AG04450 (cell line): ENCODE data around the gene POLD3. TPM values are rescaled to one million over a fixed set of nuclear protein-coding genes. Genes with fewer than 3 reads are reported as not detected.

ENCODE experiments used
- CTCF ChIA-PET: fragments of 300-600, 350-600 bp; formaldehyde crosslinking; extraction: SDS; loops from one replicate; lab custom pipeline; 2022; ENCODE audit warnings: antibody characterized with exemption, inconsistent platforms; lab: Charles Lee
- POLR2A ChIA-PET: fragments of 350-600 bp; formaldehyde crosslinking; extraction: SDS; loops from one replicate; lab custom pipeline; 2021; ENCODE audit warnings: antibody characterized with exemption, inconsistent platforms; lab: Yijun Ruan, JAX
- DNase-seq: peaks from one replicate; pipeline ENCODE4 v3.0.0-alpha.2; 2011; ENCODE audit warnings: low read depth, low spot score
- H3K27ac ChIP-seq: one replicate; pipeline ENCODE4 v1.5.1; 2012; ENCODE audit warnings: low read depth, low read length, control low read depth
- H3K27me3 ChIP-seq: one replicate; pipeline ENCODE4 v1.6.0; 2012; ENCODE audit warnings: low read length; ENCODE audit not compliant: control insufficient read depth, insufficient read depth
- H3K4me3 ChIP-seq: 2 replicates; pipeline ENCODE4 v1.5.1; 2011; ENCODE audit warnings: mild to moderate bottlenecking, low read depth, low read length, control low read depth
- H3K9me3 ChIP-seq: 2 replicates; pipeline ENCODE4 v1.5.1; 2012; ENCODE audit warnings: low read length; ENCODE audit not compliant: control insufficient read depth, insufficient read depth
- CTCF ChIP-seq: IDR thresholded peaks from 2 replicates; pipeline ENCODE4 v1.5.1; 2011; ENCODE audit warnings: low read depth, low read length, control low read depth, inconsistent platforms
- polyA plus RNA-seq: library from polyadenylated mRNA; depleted of rRNA; stranded (reverse); fragments of >200 nt; gene quantifications from 2 replicates; pipeline ENCODE4 v1.2.3, GENCODE V29; 2011

POLD3 gene
- polyA plus RNA-seq, 1 experiment, result 14.8 TPM

DNA sequence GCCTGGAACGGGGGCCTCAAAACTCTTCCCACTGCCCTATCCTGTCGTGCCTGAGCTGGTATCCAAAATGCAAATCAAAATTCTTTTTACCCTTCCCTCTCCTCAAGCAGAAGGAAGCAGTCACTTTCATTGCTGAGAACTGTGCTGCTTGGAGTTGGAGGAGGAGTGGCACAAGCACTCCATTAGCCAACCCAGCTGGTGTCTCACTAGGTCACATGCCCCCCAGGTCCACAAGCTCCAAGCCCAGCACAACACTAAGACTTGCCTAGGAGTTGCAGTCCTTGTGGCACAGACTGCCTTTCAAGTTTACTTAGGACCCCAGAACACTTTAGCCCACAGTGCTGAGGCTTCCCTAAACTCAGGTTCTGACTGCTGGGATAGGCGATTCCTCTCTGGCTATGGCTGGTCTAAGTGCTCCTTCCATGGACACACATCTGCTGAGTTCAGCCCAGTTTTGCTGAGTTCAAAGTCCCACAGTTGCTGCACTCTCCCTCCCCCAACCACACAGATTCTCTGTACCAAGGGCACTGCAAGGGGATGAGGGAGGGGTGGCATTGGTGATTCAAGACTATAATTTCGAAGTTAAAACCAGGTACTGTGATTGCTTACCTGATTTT, 70.2 kb downstream of the POLD3 start:
- CTCF ChIA-PET, result no interaction called here

DNA sequence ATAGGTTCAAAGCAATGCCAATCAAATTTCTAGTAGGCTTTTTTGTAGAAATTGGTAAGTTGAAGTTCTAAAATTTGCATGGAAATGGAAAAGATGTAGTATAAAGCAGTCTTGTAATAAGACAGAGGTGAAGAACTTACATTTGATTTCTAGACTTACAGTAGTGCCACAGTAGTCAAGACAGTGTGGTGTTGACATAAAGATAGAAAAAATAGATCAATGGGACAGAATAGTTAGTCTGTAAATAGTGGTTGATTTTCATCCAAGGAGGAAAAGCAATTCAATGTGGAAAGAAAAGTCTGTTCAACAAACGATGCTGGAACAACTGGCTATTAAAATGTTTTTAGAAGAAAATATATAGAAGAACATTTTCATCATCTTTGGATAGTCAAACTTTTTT, 70.9 kb downstream of the POLD3 start:
- Histone ChIP-seq H3K27ac (no peak overlapping the region), H3K4me3 (no peak overlapping the region), H3K27me3 (no peaks in the 10 kb centered on the region), H3K9me3 (no peaks in the 10 kb centered on the region; the same call in 1 of the 2 replicates)
- POLR2A ChIA-PET, result no interaction called here
- DNase-seq, result no peak
- no peak for TF ChIP-seq CTCF
- CTCF ChIA-PET, result interaction anchor here (0.6 to 1.0 kb wide), 2 partner anchors 39 to 61 kb away, joined by 3 to 5 read pairs; no protein-coding TSS in a partner anchor

More for the DNA sequence above, 70.2 kb downstream of the POLD3 start:
- POLR2A ChIA-PET, result no interaction called here
- DNase-seq, result no peak
- Histone ChIP-seq H3K9me3 (no peaks in the 10 kb centered on the region; the same call in 1 of the 2 replicates), H3K27ac (no peak overlapping the region), H3K4me3 (no peak overlapping the region), H3K27me3 (no peaks in the 10 kb centered on the region)
- no peak for TF ChIP-seq CTCF

DNA sequence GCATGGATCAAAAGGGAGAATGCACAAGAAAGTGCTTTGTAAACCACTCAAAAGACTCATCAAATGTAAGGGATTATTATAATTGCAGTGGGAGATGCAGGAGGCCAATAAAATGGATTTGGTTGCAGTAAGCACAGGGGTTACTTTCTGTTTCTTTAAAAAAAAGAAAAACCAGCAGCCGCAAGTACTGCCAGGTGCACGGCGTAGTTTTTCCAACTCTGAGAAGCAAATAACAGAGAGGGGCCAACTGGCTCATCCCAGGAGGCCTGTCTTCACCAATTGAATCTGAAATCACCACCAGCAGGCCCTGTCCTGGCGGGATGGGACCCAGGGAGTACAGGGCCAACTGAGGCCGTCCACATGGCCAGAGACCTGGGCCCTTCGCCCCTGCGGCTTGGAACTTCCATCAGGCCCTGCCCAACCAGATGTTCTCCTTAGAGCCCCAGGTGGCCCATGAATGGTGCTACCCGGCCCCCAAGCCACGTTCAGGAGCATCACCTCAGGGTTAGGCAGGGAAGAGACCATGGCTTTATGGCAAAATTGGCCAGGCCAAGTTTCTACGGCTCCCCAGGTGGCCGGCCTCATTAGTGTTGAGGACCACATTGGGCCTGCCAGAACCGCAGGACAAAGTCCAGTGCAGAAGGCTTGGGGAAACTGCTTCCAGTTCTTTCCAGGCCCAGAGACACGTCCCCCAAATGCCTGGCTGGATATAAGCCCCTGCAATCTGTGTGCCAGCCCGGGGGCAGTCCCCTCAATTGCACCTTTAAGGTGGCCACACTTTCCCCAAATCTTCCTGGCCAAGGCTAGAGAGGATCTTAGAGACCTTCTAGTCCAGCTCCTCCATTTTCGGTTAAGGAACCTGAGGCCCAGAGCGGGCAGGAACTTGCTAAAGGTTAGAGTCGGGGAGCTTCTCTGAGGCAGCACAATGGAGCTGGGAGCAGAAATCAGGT, 77.1 kb downstream of the POLD3 start:
- Histone ChIP-seq H3K27ac (no peak overlapping the region), H3K9me3 (peaks cover 1% of the 10 kb centered on the region; the same call in 1 of the 2 replicates), H3K4me3 (no peak overlapping the region), H3K27me3 (no peaks in the 10 kb centered on the region)
- no peak for DNase-seq
- POLR2A ChIA-PET, result no interaction called here
- TF ChIP-seq CTCF, result no peak
- CTCF ChIA-PET, result no interaction called here

DNA sequence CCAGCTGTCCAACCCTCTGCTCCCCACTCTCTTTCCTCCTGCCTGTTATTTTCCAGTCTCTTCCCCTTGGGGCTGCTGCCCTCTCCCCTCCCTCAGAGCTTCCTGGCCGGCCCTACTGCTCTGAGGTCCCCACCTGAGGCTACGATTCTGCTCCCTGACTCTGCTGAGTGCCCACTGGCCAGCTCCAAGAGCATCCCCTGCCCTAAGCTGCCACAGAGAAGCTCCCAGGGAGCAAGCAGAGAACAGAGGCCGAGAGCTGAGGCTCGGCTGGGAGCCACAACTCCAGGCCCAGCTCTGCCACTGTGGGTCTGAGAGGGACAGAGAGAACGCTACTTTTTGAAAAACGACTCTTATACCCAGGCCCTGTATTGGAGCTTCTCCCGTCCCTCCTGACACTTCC, 77.8 kb downstream of the POLD3 start:
- no peaks in the 10 kb centered on the region for H3K27me3 ChIP-seq
- POLR2A ChIA-PET, result no interaction called here
- peaks cover 3% of the 10 kb centered on the region; the same call in 1 of the 2 replicates for H3K9me3 ChIP-seq
- no peak overlapping the region for H3K4me3 ChIP-seq
- no peak for TF ChIP-seq CTCF
- no peak for DNase-seq
- H3K27ac ChIP-seq, result no peak overlapping the region
- CTCF ChIA-PET, result interaction anchor here (0.6 kb wide), 1 partner anchor 69 kb away, joined by 3 read pairs; no protein-coding TSS in a partner anchor
